22Rv1 (cell line): ENCODE results near the gene MAD1L1.

Experiments used
- H3K27ac ChIP-seq: fragments of 450-650 bp; 2 replicates; pipeline ENCODE4 v1.5.1; 2017
- CTCF ChIP-seq: fragments of 450-650 bp; IDR thresholded peaks from 2 replicates; pipeline ENCODE4 v1.5.1; 2017; ENCODE audit warnings: mild to moderate bottlenecking
- ZFX ChIP-seq: fragments of 450-650 bp; IDR thresholded peaks from 2 replicates; pipeline ENCODE4 v1.6.1; 2017; ENCODE audit warnings: antibody characterized with exemption, borderline replicate concordance

The MAD1L1 gene

DNA sequence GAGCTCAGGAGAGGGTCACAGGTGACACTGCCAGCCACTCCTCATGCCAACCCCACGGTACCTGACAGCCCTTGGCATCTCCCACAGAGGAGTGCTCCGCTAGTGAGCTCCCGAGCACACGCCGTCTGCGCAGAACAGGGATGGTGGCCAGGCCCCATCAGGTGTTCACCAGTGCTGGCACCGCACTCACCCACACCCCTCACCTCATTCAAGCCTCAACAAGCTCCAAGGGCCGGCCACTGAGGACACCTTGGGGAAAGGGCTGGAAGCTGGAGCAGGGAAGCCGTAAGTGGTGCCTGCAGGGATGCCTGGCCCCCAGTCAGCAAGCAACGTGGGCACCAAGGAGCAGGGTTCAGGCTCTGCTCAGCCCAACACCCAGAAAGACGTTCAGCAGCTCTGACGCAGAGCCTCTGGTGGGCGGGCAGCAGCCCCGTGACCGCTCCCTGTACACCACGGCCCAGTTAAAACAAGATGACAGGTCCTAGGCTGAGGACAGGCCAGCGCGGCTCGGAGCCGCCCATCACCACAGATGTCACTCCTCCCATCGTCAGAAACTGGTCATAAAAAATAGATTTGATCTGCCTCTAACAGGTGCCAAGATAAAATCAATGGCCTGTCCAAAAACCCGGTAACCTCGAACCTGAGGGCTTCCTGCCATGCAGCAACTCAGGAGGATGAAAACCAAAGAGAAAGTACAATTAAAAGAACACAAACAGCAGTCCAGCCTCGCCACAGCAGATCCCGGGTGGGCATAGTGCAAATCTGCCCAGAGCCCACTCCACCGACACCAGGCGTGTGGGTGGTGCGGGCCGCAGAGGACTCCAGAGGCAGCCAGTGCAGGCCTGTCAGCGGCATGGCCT lies 275.9 kb downstream of the MAD1L1 start:
- no peak overlapping the region for H3K27ac ChIP-seq
- TF ChIP-seq ZFX (no peak), CTCF (no peak)

DNA sequence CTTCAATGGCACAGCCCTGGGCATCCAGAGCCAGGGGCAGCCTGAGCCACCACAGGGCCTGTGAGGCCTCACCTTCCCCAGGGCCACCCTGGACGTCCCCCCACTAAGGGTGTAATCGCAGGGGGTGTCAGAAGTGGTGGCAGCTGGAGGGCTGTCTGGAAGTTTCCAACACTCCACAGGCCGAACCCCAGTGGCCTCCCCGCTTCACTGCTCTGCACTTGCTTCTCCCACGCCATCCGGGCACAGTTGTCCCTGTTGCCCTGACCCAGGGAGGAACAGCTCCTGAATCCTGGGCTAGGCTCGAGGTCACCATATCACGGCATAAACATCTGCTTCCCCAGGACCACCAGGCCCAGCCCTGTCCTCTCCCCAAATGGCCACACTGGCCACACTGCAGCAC lies 276.6 kb downstream of the MAD1L1 start:
- TF ChIP-seq ZFX (no peak), CTCF (no peak)
- no peak overlapping the region for H3K27ac ChIP-seq

- H3K27ac ChIP-seq: no peak overlapping the region
- TF ChIP-seq ZFX: no peak
- no peak for TF ChIP-seq CTCF
These were observed 278.3 kb downstream of the MAD1L1 start for GRCh38 chr7:1954366-1955004.

- no peak for TF ChIP-seq CTCF
- TF ChIP-seq ZFX: no peak
- H3K27ac ChIP-seq: no peak overlapping the region
These were observed 279.2 kb downstream of the MAD1L1 start for GRCh38 chr7:1953199-1954190.

DNA sequence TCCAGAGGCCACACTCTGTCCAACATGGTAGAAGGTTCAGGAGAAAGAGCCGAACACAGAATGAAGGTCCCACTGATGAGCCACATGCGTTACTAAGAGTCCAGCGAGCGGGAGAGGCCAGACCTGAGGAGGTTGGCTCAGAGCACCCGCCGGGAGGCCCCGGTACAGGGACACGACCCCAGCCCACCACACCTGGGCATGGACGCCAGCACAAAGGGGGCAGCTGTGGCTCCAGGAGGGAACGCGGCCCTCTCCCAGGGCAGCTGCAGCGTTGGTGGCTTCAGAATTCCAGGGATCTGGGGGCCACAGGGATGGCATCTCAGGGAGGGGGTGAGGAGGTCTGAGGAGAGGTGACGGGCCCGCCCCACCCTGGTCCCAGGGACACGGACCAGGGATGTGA lies 280.0 kb downstream of the MAD1L1 start:
- TF ChIP-seq ZFX: no peak
- no peak overlapping the region for H3K27ac ChIP-seq

GRCh38 chr7:1952169-1952760 lies 280.5 kb downstream of the MAD1L1 start:
- H3K27ac ChIP-seq: no peak overlapping the region
- TF ChIP-seq ZFX (no peak), CTCF (no peak)

DNA sequence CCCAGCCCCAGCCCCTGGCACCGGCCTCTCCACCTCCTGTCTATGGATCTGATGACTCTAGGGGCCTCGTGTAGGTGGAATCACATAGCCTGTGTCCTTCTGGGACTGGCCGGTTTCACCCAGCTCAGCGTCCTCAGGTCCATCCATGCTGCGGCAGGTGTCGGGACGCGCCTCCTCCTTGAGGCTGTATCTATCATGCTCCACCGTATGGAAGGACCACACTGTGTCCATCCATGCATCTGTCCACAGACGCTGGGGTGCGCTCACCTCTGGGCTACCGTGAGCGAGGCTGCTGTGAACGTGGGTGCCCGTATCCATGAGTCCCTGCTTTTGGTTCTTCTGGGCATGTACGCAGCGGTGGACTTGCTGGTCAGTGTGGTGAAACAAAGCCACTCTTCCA lies 281.1 kb downstream of the MAD1L1 start:
- H3K27ac ChIP-seq: no peak overlapping the region
- TF ChIP-seq ZFX (no peak), CTCF (no peak)
